Right atrium auricular region (tissue), 2 donors: ENCODE measurements around the gene ALKBH1. TPM values are rescaled to one million over a fixed set of nuclear protein-coding genes. Genes with fewer than 3 reads are reported as not detected.

Experiments
- DNase-seq: peaks from one replicate; pipeline ENCODE4 v3.0.0-alpha.2; 2019; ENCODE audit warnings: low spot score
- H3K27ac ChIP-seq, 2 donors: fragments of 200-600 bp; sonication (generic); 1 replicate in 1 of 2; 2 replicates in 1 of 2; pipeline ENCODE4 v1.5.1; 2016 to 2019
- H3K27me3 ChIP-seq, 2 donors: fragments of 200-600 bp; sonication (generic); one replicate each; pipeline versions ENCODE4 v1.5.1 to v1.6.0; 2017 to 2019
- H3K36me3 ChIP-seq: fragments of 200-600 bp; sonication (generic); one replicate; pipeline ENCODE4 v1.5.1; 2016
- H3K4me1 ChIP-seq, 2 donors: fragments of 200-600 bp; sonication (generic); one replicate each; pipeline versions ENCODE4 v1.5.1 to v1.6.0; 2017 to 2019
- H3K4me3 ChIP-seq, 2 donors: fragments of 200-600 bp; sonication (generic); 1 replicate in 1 of 2; 2 replicates in 1 of 2; pipeline ENCODE4 v1.5.1; 2017 to 2019; ENCODE audit warnings: mild to moderate bottlenecking in 1 of 2, moderate library complexity in 1 of 2
- H3K9me3 ChIP-seq, 2 donors: fragments of 200-600 bp; sonication (generic); one replicate each; pipeline ENCODE4 v1.5.1; 2019
- CTCF ChIP-seq, 2 donors: fragments of 200-600 bp; sonication (generic); IDR thresholded peaks; one replicate each; pipeline ENCODE4 v1.5.1; 2019; ENCODE audit warnings: antibody characterized with exemption in 2 of 2
- total RNA-seq, 2 donors: library from RNA; depleted of rRNA; stranded (reverse); fragments of >200 nt; gene quantifications; one replicate each; pipeline ENCODE4 v1.1.0, GENCODE V29; 2016

The ALKBH1 gene
- total RNA-seq, 2 donors from 2014 or later = 7.8 to 11.1 TPM

- H3K27ac ChIP-seq = no peak overlapping the region
- no peaks in the 10 kb centered on the region for H3K4me1 ChIP-seq
- H3K36me3 ChIP-seq = no peaks in the 10 kb centered on the region
- no peak for DNase-seq
- H3K27me3 ChIP-seq = no peaks in the 10 kb centered on the region
- no peak for TF ChIP-seq CTCF (IDR thresholded peaks at IDR 0.05)
- H3K9me3 ChIP-seq = no peaks in the 10 kb centered on the region
- H3K4me3 ChIP-seq = no peak overlapping the region
These were observed 58.5 kb downstream of the ALKBH1 start for GRCh38 chr14:77649326-77649725.

GRCh38 chr14:77648520-77649200 lies 59.2 kb downstream of the ALKBH1 start:
- no peak for DNase-seq
- no peak for TF ChIP-seq CTCF (IDR thresholded peaks at IDR 0.05)
- Histone ChIP-seq H3K27me3 (no peaks in the 10 kb centered on the region), H3K36me3 (no peaks in the 10 kb centered on the region), H3K4me3 (no peak overlapping the region), H3K4me1 (no peaks in the 10 kb centered on the region), H3K9me3 (no peaks in the 10 kb centered on the region), H3K27ac (no peak overlapping the region)

GRCh38 chr14:77647853-77648252 lies 60.0 kb downstream of the ALKBH1 start:
- Histone ChIP-seq H3K4me1 (no peaks in the 10 kb centered on the region), H3K4me3 (no peak overlapping the region), H3K27ac (no peak overlapping the region), H3K9me3 (no peaks in the 10 kb centered on the region), H3K36me3 (no peaks in the 10 kb centered on the region), H3K27me3 (no peaks in the 10 kb centered on the region)
- no peak for TF ChIP-seq CTCF (IDR thresholded peaks at IDR 0.05)
- no peak for DNase-seq

- Histone ChIP-seq H3K27ac (no peak overlapping the region), H3K36me3 (no peaks in the 10 kb centered on the region), H3K4me3 (no peak overlapping the region), H3K9me3 (no peaks in the 10 kb centered on the region), H3K4me1 (peaks cover 0 to 6% of the 10 kb centered on the region in 2 donors), H3K27me3 (no peaks in the 10 kb centered on the region)
- no peak for DNase-seq
- TF ChIP-seq CTCF (IDR thresholded peaks at IDR 0.05) = no peak
These were observed 60.9 kb downstream of the ALKBH1 start for GRCh38 chr14:77646907-77647306.

GRCh38 chr14:77645520-77646230 lies 62.1 kb downstream of the ALKBH1 start:
- DNase-seq = no peak
- Histone ChIP-seq H3K27ac (no peak overlapping the region), H3K4me3 (no peak overlapping the region), H3K9me3 (no peaks in the 10 kb centered on the region), H3K36me3 (no peaks in the 10 kb centered on the region), H3K27me3 (no peaks in the 10 kb centered on the region), H3K4me1 (peaks cover 0 to 15% of the 10 kb centered on the region in 2 donors)
- TF ChIP-seq CTCF (IDR thresholded peaks at IDR 0.05) = no peak
